DMS79 treated with DMSO at 0.1 percent for 48 hours (cell line): Measurements from ENCODE around the gene POLR2E.
"Not testable (repeated sequence)": the region's sequence is repeated elsewhere in the genome, so short reads cannot be mapped to it uniquely, and the experiment has no call there.

ENCODE experiments used
- DNase-seq: peaks from one replicate; lab custom pipeline; 2025; lab: John Stamatoyannopoulos, UW

Gene POLR2E

GRCh38 chr19:1125601-1126467 is 30.7 kb upstream of the POLR2E start:
- no peak for DNase-seq

DNA sequence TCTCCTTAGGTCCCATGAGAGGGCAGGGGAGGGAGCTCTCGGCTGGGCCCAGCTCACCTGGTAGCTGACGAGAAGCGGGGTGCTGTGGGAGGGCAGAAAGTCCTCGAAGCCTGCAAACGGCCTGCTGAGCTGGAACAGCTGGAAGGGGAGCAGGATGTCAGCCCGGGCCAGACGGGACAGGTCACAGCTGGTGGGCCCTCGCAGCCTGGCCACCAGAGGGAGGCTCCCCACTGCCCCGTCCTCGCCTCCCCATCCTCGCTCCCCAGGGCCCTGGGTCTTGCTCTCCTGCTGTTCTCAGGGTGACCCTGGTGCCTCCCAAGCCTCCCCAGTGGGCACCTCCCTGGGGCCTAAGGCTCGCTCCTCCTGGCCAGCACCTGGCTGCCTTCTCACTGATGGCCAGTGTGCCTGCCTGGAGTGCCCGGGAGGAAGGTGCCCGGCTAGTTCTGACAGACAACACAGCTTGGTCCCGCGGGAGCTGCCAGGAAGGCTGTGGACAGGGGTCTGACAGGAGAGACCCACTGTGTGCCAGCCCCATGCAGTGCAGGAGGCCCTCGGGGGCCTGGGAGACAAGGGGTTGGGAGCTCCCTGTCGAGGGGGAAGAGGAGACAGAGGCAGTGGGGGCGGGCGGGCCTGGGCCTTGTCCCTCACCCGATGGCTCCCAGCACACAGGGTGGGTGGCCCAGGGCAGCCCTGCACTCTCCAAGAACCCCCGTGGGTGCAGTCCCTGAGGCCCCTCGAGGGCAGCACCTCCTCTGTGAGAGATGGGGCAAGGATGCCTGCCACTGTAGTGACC is 28.9 kb upstream of the POLR2E start:
- DNase-seq: no peak

- DNase-seq: no peak
These were observed 28.2 kb upstream of the POLR2E start for GRCh38 chr19:1123381-1123780.

DNA sequence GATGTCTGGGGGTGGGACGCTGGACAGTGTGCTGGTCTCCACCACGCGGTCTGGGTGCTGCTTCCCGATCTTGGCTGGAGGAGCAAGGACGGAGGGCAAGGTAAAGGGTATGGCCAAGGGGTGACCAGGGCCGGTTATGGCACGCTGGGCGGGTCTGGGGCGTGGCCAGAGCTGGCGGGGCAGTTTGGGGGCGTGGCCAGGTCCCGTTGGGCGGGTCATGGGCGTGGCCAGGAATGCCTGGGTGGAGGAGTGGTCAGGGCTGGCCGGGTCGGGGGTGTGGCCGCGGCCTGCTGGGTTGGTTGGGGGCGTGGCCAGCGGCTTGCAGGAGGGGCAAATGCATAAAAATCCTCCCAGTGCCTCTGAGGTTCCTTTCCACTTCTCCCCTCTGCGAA is 27.8 kb upstream of the POLR2E start:
- DNase-seq: no peak

GRCh38 chr19:1122021-1122971 is 27.1 kb upstream of the POLR2E start:
- DNase-seq: no peak

- DNase-seq: no peak
These were observed 26.2 kb upstream of the POLR2E start for GRCh38 chr19:1121395-1121794.

DNA sequence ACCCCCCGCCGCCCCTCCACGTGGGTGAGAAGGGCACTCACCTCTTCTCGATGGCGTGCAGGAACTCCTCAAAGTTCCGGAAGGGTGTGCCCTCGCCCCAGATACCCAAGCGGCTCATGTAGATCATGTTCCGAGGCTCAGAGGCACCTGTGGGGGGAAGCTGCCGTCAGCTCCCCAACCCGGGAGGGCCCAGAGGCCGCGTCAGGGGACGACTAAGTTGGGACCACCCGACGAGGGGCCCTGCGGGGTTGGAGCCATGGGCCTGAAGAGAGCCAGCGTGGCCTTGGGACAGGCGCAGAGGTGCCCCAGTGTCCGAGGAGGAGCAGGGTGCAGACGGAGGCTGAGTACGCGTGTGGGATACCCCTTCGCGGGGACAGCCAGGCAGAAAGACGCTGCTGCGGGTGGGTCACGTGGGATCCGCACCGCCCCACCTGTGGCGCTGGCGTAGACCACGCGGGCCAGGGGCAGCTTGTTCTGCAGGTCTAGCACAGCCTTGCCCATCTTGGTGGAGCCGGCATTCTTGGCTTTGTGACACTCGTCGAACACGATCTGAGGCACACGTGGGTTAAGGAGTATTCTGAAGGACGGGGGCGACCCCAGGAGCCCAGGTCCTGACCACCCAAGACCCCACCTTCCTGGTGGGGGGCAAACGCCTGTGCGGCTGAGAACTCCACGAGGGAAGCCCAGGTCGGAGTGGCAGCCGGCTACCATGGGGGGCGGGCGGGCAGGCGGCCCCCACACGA is 24.5 kb upstream of the POLR2E start:
- DNase-seq: no peak

- DNase-seq: no peak
These were observed 23.8 kb upstream of the POLR2E start for GRCh38 chr19:1118999-1119398.

GRCh38 chr19:1117654-1118053 is 22.5 kb upstream of the POLR2E start:
- no peak for DNase-seq

GRCh38 chr19:1116726-1117581 is 21.8 kb upstream of the POLR2E start:
- DNase-seq: no peak

GRCh38 chr19:1115646-1116420 is 20.7 kb upstream of the POLR2E start:
- no peak for DNase-seq

- DNase-seq: not testable (repeated sequence)
These were observed 19.6 kb upstream of the POLR2E start for GRCh38 chr19:1114728-1115127.

- DNase-seq: no peak
These were observed 18.9 kb upstream of the POLR2E start for GRCh38 chr19:1113986-1114483.

GRCh38 chr19:1113030-1113985 is 18.1 kb upstream of the POLR2E start:
- DNase-seq: no peak

- DNase-seq: no peak
These were observed 17.3 kb upstream of the POLR2E start for GRCh38 chr19:1112268-1113029.

DNA sequence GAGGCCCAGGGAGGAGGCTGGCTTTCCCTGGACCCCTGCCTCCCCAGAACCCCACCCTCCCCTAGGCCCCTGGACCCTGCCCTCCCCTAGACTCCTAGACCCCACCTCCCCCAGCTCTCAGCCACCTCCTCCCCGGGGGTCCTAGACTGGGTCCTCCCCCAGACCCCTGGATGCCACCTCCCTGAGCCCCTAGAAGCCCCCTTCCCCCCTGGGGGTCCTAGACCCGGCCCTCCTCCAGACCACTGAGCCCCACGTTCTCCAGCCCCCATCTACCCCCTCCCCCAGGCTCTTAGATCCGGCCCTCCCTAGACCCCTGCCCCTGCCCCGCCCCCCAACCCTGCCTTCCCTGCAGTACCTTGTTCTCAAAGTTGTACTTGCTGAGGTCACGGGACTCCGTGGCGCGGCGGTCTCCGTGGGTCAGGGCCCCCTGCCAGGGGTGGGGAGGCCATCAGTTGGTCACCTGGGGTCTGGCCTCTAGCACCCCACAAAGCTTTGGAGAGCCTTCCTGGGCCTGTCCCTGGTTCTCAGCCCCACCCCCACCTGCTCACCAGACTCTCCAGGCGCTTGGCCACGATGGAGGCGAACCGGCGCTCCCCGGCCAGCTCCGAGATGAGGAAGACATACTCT is 16.6 kb upstream of the POLR2E start:
- DNase-seq: no peak
